Measurements from ENCODE around the gene SRC.

SRC gene

DNA sequence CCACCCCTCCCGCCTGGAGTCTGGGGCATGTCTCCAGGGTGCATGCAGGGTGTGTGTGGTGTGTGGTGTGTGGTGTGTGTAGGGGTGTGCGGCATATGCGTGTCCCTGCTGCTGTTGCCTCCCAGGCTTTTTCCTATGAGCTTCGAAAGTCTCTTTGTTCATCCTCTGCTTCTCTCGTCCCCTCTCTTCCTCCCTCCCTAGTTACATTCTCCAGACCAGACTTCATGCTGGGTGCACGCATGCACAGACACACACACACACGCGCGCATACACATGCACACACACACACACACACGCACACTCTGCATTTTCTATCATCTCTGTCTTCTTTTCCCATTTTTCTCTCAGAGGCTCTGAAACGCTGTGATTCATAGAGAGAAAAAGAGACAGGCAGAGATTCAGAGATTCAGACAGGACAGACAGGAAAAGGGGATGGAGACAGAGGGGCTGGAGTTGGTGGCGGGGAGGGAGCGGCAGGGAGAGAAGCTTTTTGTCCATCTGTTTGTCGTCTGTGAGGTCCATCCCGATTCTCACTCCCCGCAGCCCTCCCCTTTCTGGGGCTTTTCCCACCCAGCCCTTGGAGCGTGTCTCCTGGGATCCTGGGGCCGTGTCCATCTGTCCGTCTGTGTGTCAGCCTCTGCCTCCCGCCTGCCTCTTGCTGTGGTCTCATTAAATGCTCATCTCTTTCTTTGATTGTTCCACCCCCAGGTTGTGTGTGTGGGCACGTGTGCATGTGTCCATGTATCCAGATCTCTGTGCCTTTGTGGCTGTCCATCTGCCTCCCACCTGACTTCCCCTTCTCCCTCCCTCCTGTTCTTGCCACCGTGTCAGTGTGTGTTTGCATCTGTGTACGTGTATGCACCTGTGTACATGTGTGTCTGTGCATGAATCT is 62.6 kb downstream of the SRC start:
- TF ChIP-seq, protein P1, sequence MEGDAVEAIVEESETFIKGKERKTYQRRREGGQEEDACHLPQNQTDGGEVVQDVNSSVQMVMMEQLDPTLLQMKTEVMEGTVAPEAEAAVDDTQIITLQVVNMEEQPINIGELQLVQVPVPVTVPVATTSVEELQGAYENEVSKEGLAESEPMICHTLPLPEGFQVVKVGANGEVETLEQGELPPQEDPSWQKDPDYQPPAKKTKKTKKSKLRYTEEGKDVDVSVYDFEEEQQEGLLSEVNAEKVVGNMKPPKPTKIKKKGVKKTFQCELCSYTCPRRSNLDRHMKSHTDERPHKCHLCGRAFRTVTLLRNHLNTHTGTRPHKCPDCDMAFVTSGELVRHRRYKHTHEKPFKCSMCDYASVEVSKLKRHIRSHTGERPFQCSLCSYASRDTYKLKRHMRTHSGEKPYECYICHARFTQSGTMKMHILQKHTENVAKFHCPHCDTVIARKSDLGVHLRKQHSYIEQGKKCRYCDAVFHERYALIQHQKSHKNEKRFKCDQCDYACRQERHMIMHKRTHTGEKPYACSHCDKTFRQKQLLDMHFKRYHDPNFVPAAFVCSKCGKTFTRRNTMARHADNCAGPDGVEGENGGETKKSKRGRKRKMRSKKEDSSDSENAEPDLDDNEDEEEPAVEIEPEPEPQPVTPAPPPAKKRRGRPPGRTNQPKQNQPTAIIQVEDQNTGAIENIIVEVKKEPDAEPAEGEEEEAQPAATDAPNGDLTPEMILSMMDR (IDR thresholded peaks at IDR 0.05; ENCODE audit: low read depth, low read length), result no peak
- no peak for DNase-seq (ENCODE audit: extremely low read depth, low read depth)

DNA sequence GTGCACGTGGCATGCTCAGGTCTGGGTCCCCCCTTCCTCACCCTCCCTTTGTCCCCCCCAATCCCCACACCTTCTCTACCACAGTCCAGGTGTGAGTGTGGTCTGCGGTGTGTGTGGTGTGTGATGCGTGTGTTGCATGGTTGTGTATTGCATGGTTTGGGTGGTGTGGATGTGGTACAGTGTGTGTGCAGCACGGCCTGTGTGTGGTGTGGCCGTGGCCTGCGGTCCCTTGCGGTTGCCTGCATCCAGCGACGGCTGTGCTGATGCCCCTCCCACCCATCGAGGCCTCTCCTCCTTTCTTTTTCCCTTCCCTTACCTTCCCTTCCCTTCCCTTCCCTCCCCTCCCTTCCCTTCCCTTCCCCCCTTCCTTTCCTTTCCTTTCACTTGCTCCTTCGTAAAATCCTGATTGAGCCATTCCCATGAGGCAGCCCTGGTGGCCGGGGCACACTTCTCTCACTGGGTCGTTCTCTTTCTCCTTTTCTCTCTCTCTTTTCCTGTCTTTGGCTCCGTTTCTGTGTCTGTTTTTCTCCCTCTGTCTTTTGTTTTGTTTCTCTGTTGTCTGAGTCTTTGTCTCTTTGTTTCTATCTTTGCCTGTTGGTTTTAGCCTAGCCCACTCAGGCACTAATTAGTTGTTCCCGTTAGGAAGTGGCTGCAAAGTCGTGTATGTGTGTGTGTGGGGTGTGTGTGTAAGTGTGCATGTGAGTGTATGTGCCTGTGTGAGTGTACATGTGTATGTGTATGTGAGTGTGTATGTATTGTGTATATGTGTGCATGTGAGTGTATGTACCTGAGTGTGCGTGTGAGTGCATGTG is 65.7 kb downstream of the SRC start:
- DNase-seq (ENCODE audit: extremely low read depth, low read depth), result no peak
- TF ChIP-seq, protein P1 (IDR thresholded peaks at IDR 0.05; ENCODE audit: low read depth, low read length), result no peak

DNA sequence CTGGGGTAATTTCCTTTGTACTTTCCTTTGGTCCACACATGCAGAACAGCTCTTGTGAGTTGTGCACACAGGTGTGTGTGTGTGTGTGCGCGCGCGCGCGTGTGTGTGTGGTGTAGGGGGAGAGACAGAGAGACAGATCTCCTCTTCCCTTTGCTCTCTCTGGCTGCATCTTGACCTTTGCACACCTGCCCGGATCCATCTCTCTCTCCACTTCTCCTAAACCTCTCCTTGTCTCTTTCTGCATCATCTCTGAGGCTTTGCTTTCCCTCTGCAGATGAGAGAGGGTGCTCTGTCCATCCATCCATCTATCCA is 67.0 kb downstream of the SRC start:
- TF ChIP-seq, protein P1 (IDR thresholded peaks at IDR 0.05; ENCODE audit: low read depth, low read length), result no peak
- DNase-seq (ENCODE audit: extremely low read depth, low read depth), result no peak

DNA sequence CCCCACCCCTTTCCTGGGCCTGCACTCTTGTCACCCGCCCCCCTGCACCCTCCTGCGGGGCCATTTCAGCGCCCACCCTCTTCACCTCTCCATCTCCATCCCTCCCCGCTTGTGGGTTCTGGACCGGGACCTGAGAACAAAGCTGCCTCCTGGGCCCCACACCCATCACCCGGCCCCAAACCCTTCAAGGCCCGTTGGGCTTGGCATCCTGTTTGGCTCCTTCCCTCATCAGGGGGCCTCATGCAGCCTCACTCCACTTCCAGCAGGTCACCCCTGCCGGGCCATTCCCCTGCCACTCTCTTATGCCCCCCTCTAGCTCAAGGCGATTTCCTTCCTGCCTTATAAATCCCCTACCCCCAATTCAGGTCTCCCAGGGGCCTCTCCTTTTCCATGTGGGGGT is 67.4 kb downstream of the SRC start:
- TF ChIP-seq, protein P1 (IDR thresholded peaks at IDR 0.05; ENCODE audit: low read depth, low read length), result no peak
- DNase-seq (ENCODE audit: extremely low read depth, low read depth), result no peak

DNA sequence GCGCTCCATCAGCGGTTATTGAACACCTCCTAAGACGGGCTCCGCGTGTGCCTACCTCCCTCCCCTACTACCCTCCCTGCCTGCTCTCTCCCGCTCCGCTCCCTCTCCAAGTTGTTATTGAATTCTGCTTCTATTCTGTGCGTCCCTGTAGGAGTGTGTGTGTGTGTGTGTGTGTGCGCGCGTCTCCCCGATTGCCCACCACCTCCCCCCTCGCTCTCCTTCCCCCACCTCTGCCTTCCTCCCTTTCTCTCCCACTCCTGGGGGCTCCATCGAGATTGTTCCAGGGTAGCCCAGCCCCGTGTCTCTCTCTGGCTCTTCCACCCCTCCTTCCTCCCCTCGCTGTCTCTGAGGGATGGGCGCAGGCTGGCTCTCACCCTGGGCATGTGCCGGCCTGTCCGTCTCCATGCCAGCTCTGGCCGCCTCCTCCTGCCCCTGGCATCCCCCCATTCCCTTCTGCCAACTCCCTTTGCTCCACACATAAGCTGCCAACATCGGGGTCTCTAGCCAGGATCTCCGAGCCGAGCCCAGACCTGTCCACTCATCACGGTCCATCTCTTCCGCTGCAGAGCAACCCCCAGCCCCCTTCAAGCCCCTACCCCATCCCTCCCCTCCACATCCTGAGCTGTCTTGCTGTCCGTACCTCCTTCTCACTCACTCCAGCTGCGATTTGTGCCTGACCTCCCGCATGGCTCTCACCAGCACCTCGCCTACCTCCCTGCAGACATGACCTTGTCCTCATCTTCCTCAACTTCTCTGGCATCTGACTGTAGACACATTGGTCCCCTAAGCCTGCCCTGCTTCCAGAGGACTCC is 68.5 kb downstream of the SRC start:
- TF ChIP-seq, protein P1 (IDR thresholded peaks at IDR 0.05; ENCODE audit: low read depth, low read length), result no peak
- DNase-seq (ENCODE audit: extremely low read depth, low read depth), result no peak

DNA sequence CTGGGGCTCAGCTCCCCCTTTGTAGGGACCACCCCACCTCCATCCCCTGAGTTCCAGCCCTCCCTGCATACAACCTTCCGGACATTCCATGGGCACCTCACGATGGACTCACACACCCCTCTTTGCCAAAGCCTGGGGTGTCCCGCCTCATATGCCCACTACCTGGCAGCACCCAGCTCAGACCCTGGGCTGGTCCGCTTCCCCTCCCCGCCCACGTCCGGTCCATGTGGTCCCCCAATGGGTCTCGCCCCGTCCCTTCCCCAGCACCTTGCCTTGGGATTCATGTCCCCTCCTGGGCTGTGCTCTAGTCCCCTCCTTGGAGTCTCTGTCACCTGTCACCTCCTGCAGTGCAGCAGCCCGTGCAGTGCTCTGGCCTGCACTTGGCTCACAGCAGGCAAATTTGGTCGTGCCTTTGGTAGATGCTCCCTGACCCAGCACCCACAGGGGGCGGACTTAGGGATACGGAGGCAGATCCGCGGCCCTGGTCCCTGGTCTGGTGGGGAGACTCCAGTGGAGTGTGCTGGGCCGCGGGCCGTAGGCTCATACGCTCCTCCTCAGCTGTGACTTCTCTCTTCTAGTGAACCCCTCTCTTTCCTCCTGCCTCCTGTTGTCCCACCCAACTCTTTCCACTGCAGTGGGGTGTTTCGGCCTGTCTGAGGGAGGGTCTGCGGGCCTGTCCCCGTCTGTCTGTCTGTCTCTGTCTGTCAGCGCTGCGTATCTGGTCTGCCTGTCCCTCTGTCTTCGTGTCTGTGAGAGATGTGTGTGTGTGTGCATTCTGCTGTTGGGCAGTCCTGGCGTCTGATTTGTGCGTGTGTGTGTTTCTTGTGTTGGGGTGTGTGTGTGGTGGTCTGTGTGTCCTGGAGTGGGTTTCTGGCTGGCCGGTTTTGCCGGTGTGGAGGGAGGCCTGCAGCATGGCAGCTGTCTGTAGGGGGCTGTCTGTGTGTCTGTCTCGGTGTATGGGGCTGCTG is 69.5 kb downstream of the SRC start:
- TF ChIP-seq, protein P1 (IDR thresholded peaks at IDR 0.05; ENCODE audit: low read depth, low read length), result no peak
- DNase-seq (ENCODE audit: extremely low read depth, low read depth), result no peak

Data from AG09319 (cell line).